ENCODE measurements around the gene PCNX2.

GRCh38 chr1:233320023-233320422 lies 24.5 kb upstream of the PCNX2 start:
- no peak for TF ChIP-seq CTCF (IDR thresholded peaks at IDR 0.05; ENCODE audit: low read length)
- no peak for TF ChIP-seq EZH2phosphoT487 (IDR thresholded peaks at IDR 0.05; ENCODE audit: low read length)
